Parathyroid adenoma (tissue), 2 donors: ENCODE data around the gene C7orf57.

ENCODE experiments used
- H2AFZ ChIP-seq: fragments of 300-600 bp; sonication (generic); one replicate; pipeline ENCODE4 v1.7.0; 2017; ENCODE audit warnings: antibody characterized with exemption, mild to moderate bottlenecking
- H3K27ac ChIP-seq: fragments of 300-600 bp; sonication (generic); one replicate; pipeline ENCODE4 v1.7.0; 2017
- H3K27me3 ChIP-seq: fragments of 300-600 bp; sonication (generic); one replicate; pipeline ENCODE4 v1.7.0; 2017; ENCODE audit warnings: low read length; ENCODE audit not compliant: control insufficient read depth, insufficient read depth
- H3K36me3 ChIP-seq: fragments of 300-600 bp; sonication (generic); one replicate; pipeline ENCODE4 v1.7.0; 2017; ENCODE audit warnings: low read length; ENCODE audit not compliant: control insufficient read depth, insufficient read depth
- H3K4me1 ChIP-seq: fragments of 300-600 bp; sonication (generic); one replicate; pipeline ENCODE4 v1.7.0; 2017; ENCODE audit warnings: control low read depth
- H3K4me2 ChIP-seq: fragments of 300-600 bp; sonication (generic); one replicate; pipeline ENCODE4 v1.7.0; 2017; ENCODE audit warnings: low read length
- H3K4me3 ChIP-seq: fragments of 300-600 bp; sonication (generic); one replicate; pipeline ENCODE4 v1.7.0; 2017; ENCODE audit warnings: low read depth, low read length
- H3K79me2 ChIP-seq: fragments of 300-600 bp; sonication (generic); one replicate; pipeline ENCODE4 v1.7.0; 2017; ENCODE audit warnings: control low read depth
- H3K9ac ChIP-seq: fragments of 300-600 bp; sonication (generic); one replicate; pipeline ENCODE4 v1.7.0; 2017; ENCODE audit warnings: mild to moderate bottlenecking
- H3K9me3 ChIP-seq: fragments of 300-600 bp; sonication (generic); one replicate; pipeline ENCODE4 v1.7.0; 2017; ENCODE audit warnings: low read length; ENCODE audit not compliant: control insufficient read depth
- CTCF ChIP-seq: fragments of 300-600 bp; sonication (generic); IDR thresholded peaks from one replicate; pipeline ENCODE4 v1.7.0; 2017; ENCODE audit warnings: antibody characterized with exemption, mild to moderate bottlenecking
- donor health status: primary hyperparathyroidism.

C7orf57 gene

GRCh38 chr7:48107926-48108472 lies 72.7 kb downstream of the C7orf57 start:
- no peak overlapping the region for H3K27ac ChIP-seq
- no peak for TF ChIP-seq CTCF
- H3K9me3 ChIP-seq = no peaks in the 10 kb centered on the region
- H3K36me3 ChIP-seq = no peaks in the 10 kb centered on the region
- H3K27me3 ChIP-seq = no peaks in the 10 kb centered on the region
- H3K9ac ChIP-seq = no peak overlapping the region
- H3K79me2 ChIP-seq = no peaks in the 10 kb centered on the region
- H3K4me1 ChIP-seq = peaks cover 6% of the 10 kb centered on the region
- no peak overlapping the region for H3K4me3 ChIP-seq
- H2AFZ ChIP-seq = no peak overlapping the region
- H3K4me2 ChIP-seq = no peak overlapping the region

GRCh38 chr7:48108959-48109847 lies 73.9 kb downstream of the C7orf57 start:
- Histone ChIP-seq H3K4me3 (no peak overlapping the region), H3K4me1 (peaks cover 6% of the 10 kb centered on the region), H3K27ac (no peak overlapping the region), H3K79me2 (no peaks in the 10 kb centered on the region), H3K9me3 (no peaks in the 10 kb centered on the region), H2AFZ (no peak overlapping the region), H3K4me2 (no peak overlapping the region), H3K36me3 (no peaks in the 10 kb centered on the region), H3K27me3 (no peaks in the 10 kb centered on the region), H3K9ac (no peak overlapping the region)
- no peak for TF ChIP-seq CTCF

GRCh38 chr7:48109848-48110663 lies 74.7 kb downstream of the C7orf57 start:
- Histone ChIP-seq H3K27me3 (no peaks in the 10 kb centered on the region), H3K79me2 (no peaks in the 10 kb centered on the region), H2AFZ (peak overlapping the region; percentile 65), H3K9ac (no peak overlapping the region), H3K4me3 (no peak overlapping the region), H3K4me2 (peak overlapping the region; percentile 2), H3K27ac (no peak overlapping the region), H3K9me3 (no peaks in the 10 kb centered on the region), H3K36me3 (no peaks in the 10 kb centered on the region), H3K4me1 (peaks cover 6% of the 10 kb centered on the region)
- peak; percentile 100 for TF ChIP-seq CTCF

GRCh38 chr7:48110868-48111267 lies 75.5 kb downstream of the C7orf57 start:
- no peak overlapping the region for H3K9ac ChIP-seq
- no peak overlapping the region for H3K27ac ChIP-seq
- no peak overlapping the region for H3K4me3 ChIP-seq
- H2AFZ ChIP-seq = no peak overlapping the region
- TF ChIP-seq CTCF = no peak
- no peak overlapping the region for H3K4me2 ChIP-seq
- H3K79me2 ChIP-seq = no peaks in the 10 kb centered on the region
- H3K27me3 ChIP-seq = no peaks in the 10 kb centered on the region
- peaks cover 6% of the 10 kb centered on the region for H3K4me1 ChIP-seq
- no peaks in the 10 kb centered on the region for H3K9me3 ChIP-seq
- H3K36me3 ChIP-seq = no peaks in the 10 kb centered on the region
